Psoas muscle (tissue), 8 donors: Measurements from ENCODE around the gene CD300LD. TPM values are rescaled to one million over a fixed set of nuclear protein-coding genes. Genes with fewer than 3 reads are reported as not detected.

Experiments used
- ATAC-seq, 4 donors: fragments of 200-7000 bp; cut with Tn5 transposase; one replicate each; pipeline ENCODE4 v1.9.1; 2020; ENCODE audit warnings: moderate library complexity in 3 of 4, mild to moderate bottlenecking in 2 of 4
- DNase-seq, 2 donors: peaks; one replicate each; pipeline ENCODE4 v3.0.0-alpha.2; 2020
- H3K27ac ChIP-seq: fragments of 200-600 bp; one replicate; pipeline ENCODE4 v1.8.0; 2022
- H3K27me3 ChIP-seq, 3 donors: fragments of 200-600 bp in 1 of 3; one replicate each; pipeline versions ENCODE4 v1.6.1 to v1.8.0; 2013 to 2022; ENCODE audit warnings: low read length in 2 of 3, mild to moderate bottlenecking in 2 of 3, moderate library complexity in 1 of 3; ENCODE audit not compliant: insufficient read depth in 3 of 3
- H3K36me3 ChIP-seq, 2 donors: fragments of 200-600 bp in 1 of 2; one replicate each; pipeline versions ENCODE4 v1.6.1 to v1.8.0; 2013 to 2022; ENCODE audit warnings: low read depth in 1 of 2, mild to moderate bottlenecking in 1 of 2, moderate library complexity in 1 of 2; ENCODE audit not compliant: insufficient read depth in 1 of 2
- H3K4me1 ChIP-seq: fragments of 200-600 bp; one replicate; pipeline ENCODE4 v1.8.0; 2022
- H3K4me3 ChIP-seq: fragments of 200-600 bp; one replicate; pipeline ENCODE4 v1.8.0; 2022; ENCODE audit warnings: mild to moderate bottlenecking
- H3K9me3 ChIP-seq: fragments of 200-600 bp; one replicate; pipeline ENCODE4 v1.8.0; 2022
- CTCF ChIP-seq: fragments of 200-600 bp; IDR thresholded peaks from one replicate; pipeline ENCODE4 v1.8.0; 2022; ENCODE audit warnings: antibody characterized with exemption
- WGBS, 3 donors: extraction: QIAGEN DNeasy Blood & Tissue Kit; methylation state at CpG; one replicate each; pipeline versions ENCODE4 v1.1.6 to v1.1.7; 2013; 5-methylcytosine and 5-hydroxymethylcytosine counted together
- intact Hi-C, 2 donors: fragments of 100-400 bp; cut with DNase I; formaldehyde crosslinking; loops; one replicate each; pipeline versions ENCODE4 v1.11.0 to v1.14.2; 2022
- polyA plus RNA-seq, 3 donors: library from polyadenylated mRNA; stranded (reverse); fragments of 200-250 nt; gene quantifications; one replicate each; pipeline ENCODE4 v1.2.3, GENCODE V29; 2013
- total RNA-seq, 4 donors: library from RNA; stranded (reverse); fragmentation: NEBNext Ultra II Directional in 2 of 4; extraction: Animal tissue kit (Norgen Biotek cat#: 25700) in 2 of 4; gene quantifications; one replicate each; pipeline versions ENCODE4 v1.2.1 to v1.2.4, GENCODE V29; 2021 to 2023
- donor health status: healthy with polysubstance abuse.
- donor health status: DM: no; HTN: no; CAD: no; lungs with moderate emphysema.
- donor health status: Bipolar disorder and iron deficiency.
- donor health status: healthy.
- donor health status: DM: yes; HTN: yes; CAD: no.
- donor health status: DM: no; HTN: no; CAD: no.
- donor health status: DM: no; HTN: no; CAD: no.
- donor health status: DM: yes; HTN: yes; CAD: no.

The CD300LD gene
- total and polyA plus RNA-seq, 7 donors: not detected

- no peaks in the 10 kb centered on the region for H3K9me3 ChIP-seq
- H3K4me1 ChIP-seq: no peaks in the 10 kb centered on the region
- no peaks in the 10 kb centered on the region for H3K27me3 ChIP-seq
- H3K27ac ChIP-seq: no peak overlapping the region
- TF ChIP-seq CTCF: no peak
- DNase-seq (no peak), ATAC-seq (no peak)
- intact Hi-C loops: no loop called here
- no peak overlapping the region for H3K4me3 ChIP-seq
- no peaks in the 10 kb centered on the region for H3K36me3 ChIP-seq
- WGBS, 3 donors: 80 to 87% (median 85%) methylated on average over 7 of the region's 7 CpGs
Observed at GRCh38 chr17:74546586-74546985, 45.5 kb downstream of the CD300LD start.

- Histone ChIP-seq H3K27me3 (no peaks in the 10 kb centered on the region), H3K9me3 (no peaks in the 10 kb centered on the region), H3K4me1 (no peaks in the 10 kb centered on the region), H3K4me3 (no peak within 1 kb of the TSS), H3K27ac (no peak within 1 kb of the TSS), H3K36me3 (no peaks in the 10 kb centered on the region)
- no peak for DNase-seq
- TF ChIP-seq CTCF: no peak
- WGBS, 3 donors: 65 to 76% (median 72%) methylated on average over 5 of the region's 5 CpGs
- no peak for ATAC-seq
- intact Hi-C loops: no loop called here
Observed at GRCh38 chr17:74545843-74546230, 46.2 kb downstream of the CD300LD start, which contains the start of gene CD300C. Gene CD300C, minus strand, starts transcription at chr17:74546115. Its CDS starts 333 bp downstream, at chr17:74545782.

- 77 to 81% (median 78%) methylated on average over 16 of the region's 16 CpGs for WGBS, 3 donors
- no peaks in the 10 kb centered on the region for H3K36me3 ChIP-seq
- H3K27ac ChIP-seq: no peak overlapping the region
- TF ChIP-seq CTCF: no peak
- no peak overlapping the region for H3K4me3 ChIP-seq
- DNase-seq (no peak), ATAC-seq (no peak)
- no peaks in the 10 kb centered on the region for H3K9me3 ChIP-seq
- intact Hi-C loops: no loop called here
- H3K4me1 ChIP-seq: no peaks in the 10 kb centered on the region
- H3K27me3 ChIP-seq: no peaks in the 10 kb centered on the region
Observed at GRCh38 chr17:74544991-74545842, 46.9 kb downstream of the CD300LD start.

- intact Hi-C loops: no loop called here
- TF ChIP-seq CTCF: no peak
- H3K4me3 ChIP-seq: no peak overlapping the region
- H3K27me3 ChIP-seq: peaks cover 0 to under 1% (median 0%) of the 10 kb centered on the region in 3 donors
- H3K9me3 ChIP-seq: no peaks in the 10 kb centered on the region
- DNase-seq (no peak), ATAC-seq (no peak)
- H3K36me3 ChIP-seq: no peaks in the 10 kb centered on the region
- no peaks in the 10 kb centered on the region for H3K4me1 ChIP-seq
- 84 to 88% (median 85%) methylated on average over 18 of the region's 18 CpGs for WGBS, 3 donors
- no peak overlapping the region for H3K27ac ChIP-seq
Observed at GRCh38 chr17:74543891-74544760, 48.0 kb downstream of the CD300LD start.
